HG03135 (cell line): ENCODE results near the gene CALHM1.

ENCODE experiments used
- ATAC-seq: cut with Tn5 transposase; IDR thresholded peaks from one replicate; pipeline ENCODE4 v1.9.1; 2021; ENCODE audit warnings: mild to moderate bottlenecking, moderate library complexity; ENCODE audit not compliant: unreplicated experiment

The CALHM1 gene

GRCh38 chr10:103457176-103457712 lies 1.5 kb downstream of the CALHM1 start:
- ATAC-seq = no peak

DNA sequence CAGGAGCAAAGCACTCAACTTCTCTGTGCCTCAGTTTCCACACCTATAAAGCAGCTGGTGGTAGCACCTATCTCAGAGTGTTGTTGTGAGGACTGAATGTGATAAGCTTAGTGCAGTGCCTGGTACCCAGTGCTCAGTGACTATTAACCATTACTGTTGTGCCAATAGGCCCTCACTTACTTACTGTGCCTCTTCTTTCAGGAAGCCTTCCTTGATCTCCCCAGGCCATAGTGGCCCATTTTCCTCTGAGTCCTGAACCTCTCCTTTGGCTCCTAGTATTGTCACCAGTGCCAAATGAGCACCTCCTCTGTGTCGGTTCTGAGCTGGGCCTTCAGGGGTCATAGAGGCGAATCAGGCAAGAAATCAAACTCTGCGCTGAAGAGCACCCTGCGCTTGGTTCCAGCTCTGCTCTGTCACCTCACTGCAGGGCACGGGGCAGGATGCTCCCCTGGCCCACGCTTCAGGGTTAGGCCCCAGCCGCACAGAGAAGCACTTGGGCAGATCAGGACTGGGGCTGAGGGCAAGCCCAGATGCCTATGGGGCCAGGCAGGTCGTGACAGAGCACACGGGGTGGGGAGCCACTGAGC lies 2.5 kb downstream of the CALHM1 start:
- ATAC-seq = no peak

DNA sequence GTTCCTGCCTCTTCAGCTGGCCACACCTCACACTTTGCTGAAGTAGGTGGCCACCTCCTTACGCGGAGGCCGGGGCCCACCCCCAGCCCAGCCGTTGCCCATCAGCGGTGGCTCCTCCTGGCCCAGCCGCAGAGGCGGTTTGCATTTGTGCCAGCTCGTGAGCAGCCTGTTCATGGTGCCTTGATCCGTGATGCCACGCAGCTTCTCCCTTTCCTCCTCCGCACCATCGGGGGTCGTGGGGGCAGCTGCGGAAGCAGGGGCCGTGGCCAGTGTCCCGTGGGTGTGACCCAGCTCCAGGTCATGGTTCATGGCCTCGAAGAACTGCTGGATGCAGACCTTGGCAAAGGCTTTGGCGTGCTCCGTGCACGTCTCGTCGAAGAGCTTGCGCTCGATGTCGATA lies 3.5 kb downstream of the CALHM1 start:
- no peak for ATAC-seq

DNA sequence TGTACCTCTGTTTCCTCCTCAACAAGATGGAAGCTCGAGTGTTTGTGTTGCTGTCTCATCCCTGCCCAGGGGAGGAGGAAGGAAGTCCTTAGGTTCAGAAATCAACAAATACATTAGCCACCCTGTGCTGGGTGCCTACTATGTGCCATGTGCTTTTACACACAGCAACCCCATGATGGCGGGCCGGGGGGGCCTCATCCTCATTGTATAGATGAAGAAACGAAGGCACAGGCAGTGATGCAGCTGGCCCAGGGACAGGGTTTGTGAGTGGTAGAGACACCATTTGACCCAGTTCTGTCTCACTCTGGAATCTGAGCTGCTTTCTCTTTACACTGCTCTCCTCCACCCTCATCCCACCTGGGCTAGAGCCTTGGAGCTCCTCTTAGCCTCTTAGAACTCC lies 4.7 kb downstream of the CALHM1 start:
- no peak for ATAC-seq

GRCh38 chr10:103452506-103453230 lies 6.0 kb downstream of the CALHM1 start:
- no peak for ATAC-seq

- ATAC-seq = peak; percentile 70
Observed at GRCh38 chr10:103451831-103452505, 6.7 kb downstream of the CALHM1 start, which contains the start of gene CALHM2. Gene CALHM2, minus strand, starts transcription at chr10:103452370. Its CDS starts 2,429 bp downstream, at chr10:103449941.

DNA sequence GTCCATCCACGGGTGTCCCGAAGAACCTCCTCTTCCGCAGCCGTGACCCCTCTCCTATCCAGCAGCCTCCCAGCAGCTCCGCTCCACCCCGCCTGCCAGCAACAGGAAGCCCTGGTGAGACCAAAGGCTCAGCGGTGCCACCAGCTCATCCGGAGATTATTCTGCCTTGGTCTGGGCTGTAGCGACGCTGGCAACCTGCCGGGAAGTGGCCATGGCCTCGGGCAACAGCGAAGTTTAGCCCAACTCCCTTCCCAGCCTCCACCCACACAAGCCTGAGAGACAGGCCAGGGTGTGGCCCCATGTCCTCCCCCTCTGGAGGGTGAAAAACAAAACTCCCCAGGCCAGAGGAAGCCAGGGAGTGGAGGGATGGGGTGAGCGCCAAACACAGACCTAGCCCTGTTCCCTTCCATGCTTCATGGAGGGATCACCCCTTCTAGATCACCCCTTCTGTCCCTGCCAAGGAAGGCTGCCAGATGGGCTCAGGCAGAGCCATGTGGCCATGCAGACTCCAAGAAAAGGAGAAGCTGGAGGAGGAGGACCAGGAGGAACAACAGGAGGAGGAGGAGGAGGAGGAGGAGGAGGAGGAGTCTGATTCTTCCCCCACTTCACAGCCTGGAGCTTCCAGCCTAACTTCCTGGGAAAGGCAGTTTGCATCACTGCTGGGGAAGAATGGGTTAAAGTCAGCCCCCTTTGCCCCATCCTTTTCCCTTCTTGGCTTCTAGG lies 7.4 kb downstream of the CALHM1 start:
- ATAC-seq = no peak

- no peak for ATAC-seq
Observed at GRCh38 chr10:103450201-103450695, 8.5 kb downstream of the CALHM1 start.

DNA sequence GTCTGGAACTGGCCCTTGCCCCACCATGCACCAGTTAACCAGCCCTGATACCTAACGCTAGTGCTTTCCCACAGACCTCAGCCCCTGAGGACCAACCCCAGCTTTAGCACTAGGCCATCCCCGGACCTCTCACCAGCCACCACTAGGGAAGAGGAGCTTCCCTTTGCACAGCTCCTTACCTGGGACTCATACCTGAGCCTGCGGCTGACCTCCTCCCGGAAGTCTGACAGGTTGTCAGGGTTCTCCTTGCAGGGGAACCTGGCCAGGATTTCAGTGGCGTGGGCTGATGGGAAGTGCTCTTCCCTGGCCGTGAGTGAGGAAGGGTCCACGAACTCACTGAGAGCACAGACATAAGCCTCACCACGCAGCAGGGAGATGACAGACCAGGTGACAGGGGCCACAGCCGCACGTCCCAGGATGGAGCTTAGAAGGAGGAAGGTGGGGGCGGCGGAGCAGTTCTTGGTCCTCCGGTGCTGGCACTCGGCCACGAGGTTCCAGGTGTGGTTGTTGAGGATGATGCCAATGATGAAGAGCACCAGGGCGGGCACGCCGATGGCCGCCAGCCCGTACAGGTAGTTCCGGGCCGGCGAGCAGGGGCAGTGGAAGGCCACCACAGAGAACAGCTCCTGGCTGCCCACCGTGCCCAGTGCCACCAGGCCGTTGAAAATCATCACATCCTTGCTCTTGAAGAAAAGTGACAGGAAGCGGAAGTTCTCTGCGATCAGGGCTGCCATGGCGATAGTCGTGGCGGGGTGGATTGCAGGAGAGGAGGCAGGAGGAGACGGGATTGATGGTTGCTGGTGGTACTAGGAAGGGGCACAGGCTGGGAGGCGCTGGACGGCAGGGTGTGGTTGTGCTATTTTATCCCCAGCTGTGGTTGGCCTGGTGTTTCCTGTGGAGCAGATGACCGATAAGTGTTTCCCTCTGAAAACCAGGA lies 9.2 kb downstream of the CALHM1 start:
- no peak for ATAC-seq

- no peak for ATAC-seq
Observed at GRCh38 chr10:103448746-103449145, 10.0 kb downstream of the CALHM1 start.

DNA sequence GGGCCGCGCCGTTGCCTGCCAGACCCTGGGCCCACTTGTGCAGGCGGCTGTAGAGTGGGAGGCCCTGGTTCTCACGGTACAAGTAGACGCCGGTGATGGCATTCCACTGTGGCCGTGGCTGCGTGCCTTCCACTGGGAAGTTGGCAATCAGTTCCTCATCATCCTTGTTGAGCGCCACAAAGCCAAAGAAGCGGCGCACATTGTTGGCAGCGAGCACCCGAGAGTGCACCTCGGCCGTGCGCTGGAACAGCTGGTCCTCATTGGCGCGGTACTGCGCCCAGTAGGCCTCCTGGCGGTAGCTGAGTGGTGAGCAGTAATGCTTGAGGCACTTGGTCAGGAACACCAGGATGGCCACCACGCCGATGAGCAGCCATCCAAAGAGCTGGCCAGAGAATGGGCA lies 11.5 kb downstream of the CALHM1 start:
- no peak for ATAC-seq

DNA sequence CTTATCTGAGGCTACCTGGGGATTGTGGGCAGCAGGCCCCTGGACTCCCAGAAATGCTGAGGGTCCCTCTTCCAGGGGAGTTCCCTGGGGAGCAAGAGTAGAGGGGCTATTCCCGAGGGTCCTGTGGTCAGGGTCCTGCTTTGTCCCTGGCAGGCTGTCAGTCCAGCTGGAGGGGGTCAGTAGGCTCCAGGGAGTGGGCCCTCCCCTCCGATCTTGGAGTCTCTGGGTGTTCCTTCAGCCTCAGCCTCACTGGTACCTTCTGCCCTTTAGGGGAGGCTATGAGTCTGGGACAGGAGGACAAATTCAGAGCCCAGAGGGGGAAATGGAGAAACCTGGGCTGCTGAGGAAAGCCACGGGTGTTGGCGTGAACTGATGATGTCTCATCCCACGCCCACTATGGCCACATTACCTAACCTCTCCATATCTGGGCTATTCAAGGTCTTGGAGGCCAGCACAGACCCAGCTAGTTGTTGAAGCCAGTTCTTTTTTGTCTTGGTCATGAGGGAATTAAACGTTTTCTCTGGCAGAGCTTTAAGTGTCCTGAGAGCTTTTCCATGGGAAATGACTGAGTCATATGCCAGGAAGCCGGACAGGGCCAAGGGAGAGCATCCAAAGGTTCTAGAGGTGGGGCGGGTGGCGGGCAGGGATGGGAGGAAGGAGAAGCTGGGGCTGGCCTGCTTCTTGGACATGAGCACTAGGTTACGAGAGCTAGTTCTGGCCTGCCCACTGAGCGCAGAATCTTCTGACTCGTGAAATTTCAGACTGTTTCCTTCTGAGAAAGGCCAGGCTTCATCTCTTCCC lies 12.7 kb downstream of the CALHM1 start:
- ATAC-seq = no peak

GRCh38 chr10:103445366-103445765 lies 13.3 kb downstream of the CALHM1 start:
- ATAC-seq = no peak

DNA sequence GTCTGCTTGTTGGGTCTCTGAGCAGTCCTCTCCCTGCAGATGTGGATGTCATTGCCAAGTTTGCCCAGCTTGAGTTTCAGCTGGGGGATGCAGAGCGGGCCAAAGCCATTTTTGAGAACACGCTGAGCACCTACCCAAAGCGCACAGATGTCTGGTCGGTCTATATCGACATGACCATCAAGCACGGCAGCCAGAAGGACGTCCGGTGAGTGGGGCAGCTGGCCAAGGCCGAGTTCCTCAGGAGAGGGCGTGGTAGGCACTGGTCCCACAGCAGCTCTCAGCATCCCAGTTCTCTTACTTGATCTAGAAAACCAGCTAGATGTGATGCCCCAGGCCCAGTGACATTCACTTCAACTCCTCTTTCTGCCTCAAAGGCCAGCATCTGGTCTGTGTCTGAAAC lies 14.2 kb downstream of the CALHM1 start:
- ATAC-seq = no peak

- no peak for ATAC-seq
Observed at GRCh38 chr10:103443475-103444185, 15.1 kb downstream of the CALHM1 start.

DNA sequence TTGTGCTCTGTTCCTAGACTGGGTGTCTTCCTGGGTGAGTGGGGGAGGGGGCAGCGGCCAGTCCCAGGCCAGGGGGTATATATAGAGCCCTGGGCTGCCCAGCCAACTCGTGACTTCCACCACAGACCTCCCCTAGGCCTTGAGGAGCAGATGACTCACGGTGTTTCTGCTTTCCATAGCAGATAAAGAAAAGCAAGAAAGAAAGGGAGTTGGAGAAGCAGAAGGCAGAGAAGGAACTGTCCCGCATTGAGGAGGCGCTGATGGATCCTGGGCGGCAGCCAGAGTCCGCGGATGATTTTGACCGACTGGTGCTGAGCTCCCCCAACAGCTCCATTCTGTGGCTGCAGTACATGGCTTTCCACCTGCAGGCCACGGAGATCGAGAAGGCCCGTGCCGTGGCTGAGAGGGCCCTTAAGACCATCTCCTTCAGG lies 16.7 kb downstream of the CALHM1 start:
- no peak for ATAC-seq

GRCh38 chr10:103441611-103442010 lies 17.1 kb downstream of the CALHM1 start:
- ATAC-seq = no peak

DNA sequence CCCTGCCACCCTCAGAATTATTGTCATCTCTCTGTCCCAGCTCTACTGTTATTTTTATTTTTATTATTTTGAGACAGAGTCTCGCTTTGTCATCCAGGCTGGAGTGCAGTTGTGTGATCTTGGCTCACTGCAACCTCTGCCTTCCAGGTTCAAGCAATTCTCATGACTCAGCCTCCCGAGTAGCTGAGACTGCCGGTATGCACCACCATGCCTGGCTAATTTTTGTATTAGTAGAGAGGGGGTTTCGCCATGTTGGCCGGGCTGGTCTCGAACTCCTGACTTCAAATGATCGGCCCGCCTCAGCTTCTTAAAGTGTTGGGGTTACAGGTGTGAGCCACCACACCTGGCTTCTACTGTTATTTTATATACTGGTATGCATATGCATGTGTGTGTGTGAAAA lies 17.5 kb downstream of the CALHM1 start:
- ATAC-seq = no peak
